ENCODE results near the gene FAM20A. TPM values are rescaled to one million over a fixed set of nuclear protein-coding genes. Genes with fewer than 3 reads are reported as not detected.
"Not testable (repeated sequence)": the region's sequence is repeated elsewhere in the genome, so short reads cannot be mapped to it uniquely, and the experiment has no call there.

The FAM20A gene
- total RNA-seq, 1 donor from 2014 or later, result 38.7 TPM

GRCh38 chr17:68588362-68588761 is 12.8 kb downstream of the FAM20A start:
- no peak for DNase-seq
- intact Hi-C loops (cut with DNase I), result no loop called here
- no peak overlapping the region for H3K27ac ChIP-seq
- no peaks in the 10 kb centered on the region for H3K27me3 ChIP-seq (ENCODE audit: low read depth)
- TF ChIP-seq, protein P1, sequence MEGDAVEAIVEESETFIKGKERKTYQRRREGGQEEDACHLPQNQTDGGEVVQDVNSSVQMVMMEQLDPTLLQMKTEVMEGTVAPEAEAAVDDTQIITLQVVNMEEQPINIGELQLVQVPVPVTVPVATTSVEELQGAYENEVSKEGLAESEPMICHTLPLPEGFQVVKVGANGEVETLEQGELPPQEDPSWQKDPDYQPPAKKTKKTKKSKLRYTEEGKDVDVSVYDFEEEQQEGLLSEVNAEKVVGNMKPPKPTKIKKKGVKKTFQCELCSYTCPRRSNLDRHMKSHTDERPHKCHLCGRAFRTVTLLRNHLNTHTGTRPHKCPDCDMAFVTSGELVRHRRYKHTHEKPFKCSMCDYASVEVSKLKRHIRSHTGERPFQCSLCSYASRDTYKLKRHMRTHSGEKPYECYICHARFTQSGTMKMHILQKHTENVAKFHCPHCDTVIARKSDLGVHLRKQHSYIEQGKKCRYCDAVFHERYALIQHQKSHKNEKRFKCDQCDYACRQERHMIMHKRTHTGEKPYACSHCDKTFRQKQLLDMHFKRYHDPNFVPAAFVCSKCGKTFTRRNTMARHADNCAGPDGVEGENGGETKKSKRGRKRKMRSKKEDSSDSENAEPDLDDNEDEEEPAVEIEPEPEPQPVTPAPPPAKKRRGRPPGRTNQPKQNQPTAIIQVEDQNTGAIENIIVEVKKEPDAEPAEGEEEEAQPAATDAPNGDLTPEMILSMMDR (IDR thresholded peaks at IDR 0.05), result no peak
- H3K4me3 ChIP-seq, result no peak overlapping the region
- no peaks in the 10 kb centered on the region for H3K36me3 ChIP-seq
- ATAC-seq, result no peak
- H3K4me1 ChIP-seq, result peaks cover 5% of the 10 kb centered on the region
- no peaks in the 10 kb centered on the region for H3K9me3 ChIP-seq

DNA sequence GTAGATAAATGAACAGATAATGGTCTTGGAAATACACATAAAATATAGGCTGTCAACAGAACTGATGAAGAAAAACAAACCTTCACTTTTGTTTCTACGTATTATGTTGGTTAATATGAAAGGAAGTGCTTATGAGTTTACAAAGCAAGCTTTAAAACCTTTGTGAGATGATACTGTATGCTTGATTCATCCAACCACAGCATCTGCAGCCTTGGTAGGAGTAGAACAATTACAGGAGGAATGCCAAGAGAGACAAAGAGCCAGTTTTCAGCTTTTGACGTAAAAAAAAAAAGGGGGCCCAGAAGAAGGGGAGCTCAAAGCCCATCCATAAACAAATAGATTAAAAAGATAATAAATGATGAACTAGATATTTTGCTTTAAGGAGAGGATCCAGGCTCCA is 13.3 kb downstream of the FAM20A start:
- ATAC-seq (no peak), DNase-seq (no peak)
- no peaks in the 10 kb centered on the region for H3K4me1 ChIP-seq
- no peaks in the 10 kb centered on the region for H3K9me3 ChIP-seq
- H3K4me3 ChIP-seq, result no peak overlapping the region
- intact Hi-C loops (cut with DNase I), result no loop called here
- no peak overlapping the region for H3K27ac ChIP-seq
- TF ChIP-seq, protein P1 (IDR thresholded peaks at IDR 0.05), result no peak
- no peaks in the 10 kb centered on the region for H3K27me3 ChIP-seq (ENCODE audit: low read depth)
- no peaks in the 10 kb centered on the region for H3K36me3 ChIP-seq

- TF ChIP-seq, protein P1 (IDR thresholded peaks at IDR 0.05), result no peak
- peaks cover 6% of the 10 kb centered on the region for H3K4me1 ChIP-seq
- intact Hi-C loops (cut with DNase I), result no loop called here
These were observed 14.1 kb downstream of the FAM20A start for GRCh38 chr17:68587026-68587425.

GRCh38 chr17:68585643-68586042 is 15.5 kb downstream of the FAM20A start:
- TF ChIP-seq, protein P1 (IDR thresholded peaks at IDR 0.05), result no peak
- Histone ChIP-seq H3K4me1 (peaks cover 17% of the 10 kb centered on the region), H3K27me3 (ENCODE audit: low read depth) (no peaks in the 10 kb centered on the region), H3K4me3 (no peak overlapping the region), H3K9me3 (no peaks in the 10 kb centered on the region), H3K27ac (no peak overlapping the region), H3K36me3 (no peaks in the 10 kb centered on the region)
- intact Hi-C loops (cut with DNase I), result no loop called here
- ATAC-seq (no peak), DNase-seq (no peak)

More at GRCh38 chr17:68587026-68587425, 14.1 kb downstream of the FAM20A start:
- Histone ChIP-seq H3K9me3 (no peaks in the 10 kb centered on the region), H3K27me3 (ENCODE audit: low read depth) (no peaks in the 10 kb centered on the region), H3K27ac (no peak overlapping the region), H3K4me3 (no peak overlapping the region), H3K36me3 (no peaks in the 10 kb centered on the region)
- no peak for ATAC-seq
- DNase-seq, result no peak

- H3K4me1 ChIP-seq, result peaks cover 22% of the 10 kb centered on the region
- TF ChIP-seq, protein P1 (IDR thresholded peaks at IDR 0.05), result no peak
- H3K27ac ChIP-seq, result no peak overlapping the region
- intact Hi-C loops (cut with DNase I), result no loop called here
- no peaks in the 10 kb centered on the region for H3K27me3 ChIP-seq (ENCODE audit: low read depth)
- H3K4me3 ChIP-seq, result no peak overlapping the region
- ATAC-seq, result no peak
- no peak for DNase-seq
- no peaks in the 10 kb centered on the region for H3K36me3 ChIP-seq
- H3K9me3 ChIP-seq, result no peaks in the 10 kb centered on the region
These were observed 16.4 kb downstream of the FAM20A start for GRCh38 chr17:68584581-68585303.

- H3K4me1 ChIP-seq, result peaks cover 36% of the 10 kb centered on the region
- intact Hi-C loops (cut with DNase I); H3K9me3 ChIP-seq; H3K27ac ChIP-seq; H3K4me3 ChIP-seq; H3K36me3 ChIP-seq; H3K27me3 ChIP-seq (ENCODE audit: low read depth); ATAC-seq; DNase-seq: not testable (repeated sequence)
These were observed 18.3 kb downstream of the FAM20A start for GRCh38 chr17:68582867-68583266.

Data from lower lobe of right lung (tissue), 2 donors.